Neutrophil (primary cell): Measurements from ENCODE around the gene RBM12.

Experiments used
- H3K27ac ChIP-seq: fragments of 200-600 bp; sonication (generic); 2 replicates; pipeline ENCODE4 v1.5.1; 2016; ENCODE audit warnings: mild to moderate bottlenecking, moderate library complexity
- H3K27me3 ChIP-seq: fragments of 200-600 bp; sonication (generic); 2 replicates; pipeline ENCODE4 v1.6.0; 2016; ENCODE audit warnings: mild to moderate bottlenecking
- H3K36me3 ChIP-seq: fragments of 200-600 bp; sonication (generic); 2 replicates; pipeline ENCODE4 v1.5.1; 2017
- H3K4me1 ChIP-seq, 2 experiments: fragments of 200-600 bp in 1 of 2; sonication (generic) in 1 of 2; 1 replicate in 1 of 2; 2 replicates in 1 of 2; pipeline versions ENCODE4 v1.5.1 to v1.6.1; 2013 to 2016; ENCODE audit warnings: low read depth in 1 of 2, low read length in 1 of 2, mild to moderate bottlenecking in 1 of 2, moderate library complexity in 1 of 2; ENCODE audit not compliant: control insufficient read depth in 1 of 2, insufficient read depth in 1 of 2
- H3K4me3 ChIP-seq, 2 experiments: fragments of 200-600 bp in 1 of 2; sonication (generic) in 1 of 2; 1 replicate in 1 of 2; 2 replicates in 1 of 2; pipeline ENCODE4 v1.5.1; 2013 to 2016; ENCODE audit warnings: low read depth in 1 of 2, low read length in 1 of 2, mild to moderate bottlenecking in 1 of 2, moderate library complexity in 1 of 2
- H3K9me3 ChIP-seq: fragments of 200-600 bp; sonication (generic); 2 replicates; pipeline ENCODE4 v1.5.1; 2016
- CTCF ChIP-seq: fragments of 200-600 bp; sonication (generic); IDR thresholded peaks from 2 replicates; pipeline ENCODE4 v1.5.1; 2016; ENCODE audit warnings: antibody characterized with exemption

The RBM12 gene

GRCh38 chr20:35630636-35631035, 34.1 kb downstream of the RBM12 start:
- TF ChIP-seq CTCF = no peak

GRCh38 chr20:35629427-35630145, 35.1 kb downstream of the RBM12 start:
- no peaks in the 10 kb centered on the region for H3K9me3 ChIP-seq

More at GRCh38 chr20:35630636-35631035, 34.1 kb downstream of the RBM12 start:
- H3K4me3 ChIP-seq = no peak overlapping the region
- no peaks in the 10 kb centered on the region for H3K9me3 ChIP-seq
- H3K4me1 ChIP-seq = peaks cover 27 to 29% of the 10 kb centered on the region in 2 experiments
- peak overlapping the region; percentile 83 for H3K27ac ChIP-seq
- H3K27me3 ChIP-seq = no peaks in the 10 kb centered on the region
- H3K36me3 ChIP-seq = peaks cover 62% of the 10 kb centered on the region

GRCh38 chr20:35627121-35627520, 37.6 kb downstream of the RBM12 start:
- Histone ChIP-seq H3K36me3 (peaks cover 66% of the 10 kb centered on the region), H3K9me3 (no peaks in the 10 kb centered on the region), H3K4me3 (no peak overlapping the region), H3K27me3 (no peaks in the 10 kb centered on the region), H3K4me1 (peaks cover 35 to 37% of the 10 kb centered on the region in 2 experiments), H3K27ac (no peak overlapping the region)
- no peak for TF ChIP-seq CTCF

More at GRCh38 chr20:35629427-35630145, 35.1 kb downstream of the RBM12 start:
- peak overlapping the region; percentile 3 to 16 for H3K4me3 ChIP-seq
- H3K4me1 ChIP-seq = peaks cover 27 to 29% of the 10 kb centered on the region in 2 experiments
- no peak for TF ChIP-seq CTCF
- H3K27me3 ChIP-seq = no peaks in the 10 kb centered on the region
- peak overlapping the region; percentile 83 for H3K27ac ChIP-seq
- H3K36me3 ChIP-seq = peaks cover 72% of the 10 kb centered on the region

GRCh38 chr20:35626386-35627001, 38.2 kb downstream of the RBM12 start:
- Histone ChIP-seq H3K4me3 (no peak overlapping the region), H3K9me3 (no peaks in the 10 kb centered on the region), H3K27me3 (no peaks in the 10 kb centered on the region), H3K27ac (no peak overlapping the region), H3K4me1 (peaks cover 41 to 43% of the 10 kb centered on the region in 2 experiments), H3K36me3 (peaks cover 60% of the 10 kb centered on the region)
- TF ChIP-seq CTCF = no peak

GRCh38 chr20:35625584-35626385, 38.9 kb downstream of the RBM12 start:
- TF ChIP-seq CTCF = no peak
- Histone ChIP-seq H3K4me3 (no peak overlapping the region), H3K9me3 (no peaks in the 10 kb centered on the region), H3K4me1 (peaks cover 46 to 49% of the 10 kb centered on the region in 2 experiments), H3K36me3 (peaks cover 53% of the 10 kb centered on the region), H3K27me3 (no peaks in the 10 kb centered on the region), H3K27ac (no peak overlapping the region)
